ENCODE measurements around the gene CERS2. TPM values are rescaled to one million over a fixed set of nuclear protein-coding genes. Genes with fewer than 3 reads are reported as not detected.

The CERS2 gene
- total RNA-seq, 1 donor from 2014 or later: 78.9 TPM

DNA sequence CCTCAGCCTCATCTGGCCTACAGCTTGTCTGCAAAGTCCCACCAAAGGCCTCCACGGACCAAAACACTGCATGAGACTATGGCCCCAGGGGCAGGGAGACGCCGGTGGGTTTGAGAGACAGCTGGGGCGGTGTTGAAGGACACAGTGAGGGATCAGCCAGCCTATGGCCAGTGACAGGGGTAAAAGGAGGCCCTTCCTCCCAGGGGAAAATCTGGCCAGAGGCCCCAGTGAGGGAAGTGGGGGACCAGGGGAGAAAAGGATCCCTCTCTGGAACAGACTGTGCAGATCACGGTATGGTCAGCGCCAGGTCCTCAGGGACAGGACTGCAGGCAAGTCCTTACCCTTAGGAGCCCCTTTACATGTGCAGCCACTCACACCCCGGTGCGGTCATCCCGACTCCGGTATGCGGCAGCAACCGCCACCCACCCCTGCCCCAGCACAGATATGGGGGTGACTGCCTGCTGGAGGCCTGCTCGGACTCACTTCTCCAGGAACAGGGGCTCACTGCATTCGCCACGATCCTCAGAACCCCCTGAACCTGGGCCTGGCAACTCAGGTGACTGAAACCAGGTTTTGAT lies 1.3 kb downstream of the CERS2 start:
- no peaks in the 10 kb centered on the region for H3K27me3 ChIP-seq (ENCODE audit: low read depth)
- peak; percentile 23 for DNase-seq
- peaks cover 82% of the 10 kb centered on the region for H3K4me1 ChIP-seq
- H3K4me3 ChIP-seq: peak overlapping the region; percentile 94
- no peak for TF ChIP-seq CTCF (IDR thresholded peaks at IDR 0.05; ENCODE audit: borderline replicate concordance)
- H3K36me3 ChIP-seq: peaks cover 9% of the 10 kb centered on the region
- no peaks in the 10 kb centered on the region for H3K9me3 ChIP-seq (replicated peaks)
- peak overlapping the region; percentile 99 for H3K27ac ChIP-seq (replicated peaks)
- intact Hi-C loops (cut with micrococcal nuclease): no loop called here

DNA sequence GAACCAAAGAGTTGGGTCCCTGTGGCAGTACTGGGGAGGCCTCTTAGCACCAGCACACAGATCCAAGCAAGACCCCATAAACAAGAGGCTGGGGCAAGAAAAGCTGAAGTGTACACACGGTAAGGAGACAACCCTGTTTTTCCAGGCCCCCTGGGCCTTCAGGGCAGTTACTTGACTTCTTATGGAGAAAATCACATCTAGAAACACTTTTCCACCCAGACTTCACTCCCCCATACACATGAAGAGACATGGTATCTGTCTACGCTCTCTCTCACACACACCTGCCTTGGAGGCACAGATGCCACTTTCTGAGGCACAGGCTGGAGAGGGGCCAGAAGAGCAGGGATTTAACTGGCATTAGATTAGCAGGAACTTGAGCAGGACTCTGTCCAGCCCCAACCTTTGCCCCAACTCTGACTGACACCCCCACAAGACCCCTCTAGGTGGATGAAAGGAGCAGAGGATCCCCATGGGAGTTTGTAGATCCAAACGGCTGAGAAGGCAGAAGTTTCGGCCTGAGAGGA lies 2.2 kb downstream of the CERS2 start:
- intact Hi-C loops (cut with micrococcal nuclease): no loop called here
- Histone ChIP-seq H3K27ac (replicated peaks) (peak overlapping the region; percentile 99), H3K4me1 (peaks cover 74% of the 10 kb centered on the region), H3K9me3 (replicated peaks) (no peaks in the 10 kb centered on the region), H3K36me3 (peaks cover 17% of the 10 kb centered on the region), H3K4me3 (peak overlapping the region; percentile 94), H3K27me3 (ENCODE audit: low read depth) (no peaks in the 10 kb centered on the region)
- DNase-seq: no peak
- TF ChIP-seq CTCF (IDR thresholded peaks at IDR 0.05; ENCODE audit: borderline replicate concordance): no peak

DNA sequence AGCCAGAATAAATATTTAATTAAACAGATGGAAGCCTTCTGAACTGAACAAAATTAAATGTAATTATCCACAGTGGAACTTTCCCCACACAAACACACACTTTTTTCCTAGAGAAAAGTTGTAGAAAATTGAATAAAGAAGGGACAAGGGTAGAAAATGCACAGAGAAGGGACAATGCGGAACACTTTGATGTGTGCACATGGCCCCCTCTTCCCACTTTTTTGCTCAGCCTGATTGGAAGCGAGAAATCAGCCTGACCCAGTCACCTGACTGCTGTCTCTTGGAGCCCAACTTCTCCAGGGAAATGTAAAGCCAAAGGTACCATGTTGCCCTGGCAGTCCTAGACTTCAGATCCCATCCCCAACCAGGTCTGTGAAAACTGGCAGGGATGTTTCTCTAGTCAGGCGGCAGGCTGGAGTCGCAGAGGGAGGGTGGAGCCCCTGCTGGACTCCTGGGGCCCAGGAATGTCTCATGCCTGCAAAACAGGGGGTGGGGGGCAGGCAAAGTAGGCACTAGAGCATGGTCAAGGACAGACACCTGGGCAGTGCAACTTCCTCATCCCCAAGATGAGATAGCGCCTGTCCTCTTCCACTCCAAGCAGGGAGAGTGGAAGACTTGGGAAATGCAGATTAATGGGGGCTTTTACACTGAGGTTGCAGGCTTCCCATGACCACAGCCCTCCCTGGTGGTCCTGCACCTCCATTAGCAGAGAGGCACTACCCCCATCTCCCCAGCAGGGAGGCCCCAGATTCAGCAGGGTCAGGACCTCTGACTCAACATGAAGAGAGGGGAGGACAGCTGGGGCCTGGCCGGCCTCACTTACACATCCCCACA lies 2.8 kb downstream of the CERS2 start:
- intact Hi-C loops (cut with micrococcal nuclease): no loop called here
- Histone ChIP-seq H3K36me3 (peaks cover 24% of the 10 kb centered on the region), H3K4me1 (peaks cover 67% of the 10 kb centered on the region), H3K4me3 (peak overlapping the region; percentile 94), H3K9me3 (replicated peaks) (no peaks in the 10 kb centered on the region), H3K27ac (replicated peaks) (peak overlapping the region; percentile 99), H3K27me3 (ENCODE audit: low read depth) (no peaks in the 10 kb centered on the region)
- DNase-seq: no peak
- no peak for TF ChIP-seq CTCF (IDR thresholded peaks at IDR 0.05; ENCODE audit: borderline replicate concordance)

- Histone ChIP-seq H3K36me3 (peaks cover 32% of the 10 kb centered on the region), H3K27me3 (ENCODE audit: low read depth) (no peaks in the 10 kb centered on the region), H3K9me3 (replicated peaks) (no peaks in the 10 kb centered on the region), H3K27ac (replicated peaks) (peak overlapping the region; percentile 99), H3K4me3 (peak overlapping the region; percentile 94), H3K4me1 (peaks cover 66% of the 10 kb centered on the region)
- peak; percentile 84 for DNase-seq
- TF ChIP-seq CTCF (IDR thresholded peaks at IDR 0.05; ENCODE audit: borderline replicate concordance): no peak
- intact Hi-C loops (cut with micrococcal nuclease): no loop called here
Observed at GRCh38 chr1:150970808-150971582, 3.6 kb downstream of the CERS2 start.

DNA sequence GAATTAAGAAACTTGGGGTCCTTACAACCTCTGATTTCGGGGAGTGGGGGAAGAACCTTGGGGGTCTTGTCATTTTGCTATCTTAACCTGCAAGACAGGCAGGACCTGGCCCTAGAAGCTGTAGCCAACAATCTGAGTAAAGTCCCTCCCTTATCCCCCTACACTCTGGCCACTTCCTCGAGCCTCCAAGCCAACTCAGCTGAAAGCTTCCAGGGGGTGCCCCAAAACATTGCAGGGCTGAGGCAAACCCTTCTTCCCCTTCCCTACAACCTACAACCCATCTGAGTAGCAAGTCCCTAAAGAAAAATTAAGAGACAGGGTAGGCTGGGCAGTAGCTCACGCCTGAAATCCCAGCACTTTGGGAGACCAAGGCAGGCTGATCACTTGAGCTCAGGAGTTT lies 5.0 kb downstream of the CERS2 start:
- H3K27ac ChIP-seq (replicated peaks): peak overlapping the region; percentile 99
- intact Hi-C loops (cut with micrococcal nuclease): no loop called here

More for the DNA sequence above, 5.0 kb downstream of the CERS2 start:
- no peak for TF ChIP-seq CTCF (IDR thresholded peaks at IDR 0.05; ENCODE audit: borderline replicate concordance)
- DNase-seq: no peak
- Histone ChIP-seq H3K4me3 (no peak overlapping the region), H3K27me3 (ENCODE audit: low read depth) (no peaks in the 10 kb centered on the region), H3K9me3 (replicated peaks) (no peaks in the 10 kb centered on the region), H3K4me1 (peaks cover 56% of the 10 kb centered on the region), H3K36me3 (peaks cover 46% of the 10 kb centered on the region)
